Fibroblast of skin of scalp (primary cell): ENCODE measurements around the gene RBM33.

Experiments used
- DNase-seq: peaks from one replicate; pipeline ENCODE4 v3.0.0-alpha.2; 2013

Gene RBM33

GRCh38 chr7:155798673-155799439, 154.4 kb downstream of the RBM33 start:
- no peak for DNase-seq

GRCh38 chr7:155799514-155799913, 155.1 kb downstream of the RBM33 start:
- peak; percentile 27 for DNase-seq

- no peak for DNase-seq
These were observed 155.8 kb downstream of the RBM33 start for GRCh38 chr7:155800301-155800700.

- DNase-seq: no peak
These were observed 156.3 kb downstream of the RBM33 start for GRCh38 chr7:155800741-155801267.

GRCh38 chr7:155802291-155802690, 157.8 kb downstream of the RBM33 start:
- no peak for DNase-seq

GRCh38 chr7:155802906-155803417, 158.5 kb downstream of the RBM33 start:
- no peak for DNase-seq

- peak; percentile 21 for DNase-seq
These were observed 159.2 kb downstream of the RBM33 start for GRCh38 chr7:155803418-155804376.

- DNase-seq: no peak
These were observed 160.0 kb downstream of the RBM33 start for GRCh38 chr7:155804431-155804831.

GRCh38 chr7:155804897-155805825, 160.7 kb downstream of the RBM33 start:
- peak; percentile 64 for DNase-seq

GRCh38 chr7:155805826-155806095, 161.3 kb downstream of the RBM33 start:
- no peak for DNase-seq

- no peak for DNase-seq
These were observed 161.8 kb downstream of the RBM33 start for GRCh38 chr7:155806096-155806871.

- DNase-seq: no peak
These were observed 162.7 kb downstream of the RBM33 start for GRCh38 chr7:155807065-155807671.

- DNase-seq: no peak
These were observed 163.5 kb downstream of the RBM33 start for GRCh38 chr7:155807789-155808548.

- no peak for DNase-seq
These were observed 164.3 kb downstream of the RBM33 start for GRCh38 chr7:155808549-155809331.

- DNase-seq: no peak
These were observed 165.0 kb downstream of the RBM33 start for GRCh38 chr7:155809332-155809946.

- no peak for DNase-seq
These were observed 165.7 kb downstream of the RBM33 start for GRCh38 chr7:155809947-155810769.

- no peak for DNase-seq
These were observed 166.5 kb downstream of the RBM33 start for GRCh38 chr7:155810770-155811559.
